HEK293T (cell line): Measurements from ENCODE around the gene IL11.

Source experiments
- HDGF ChIP-seq: fragments of 450-650 bp; IDR thresholded peaks from 2 replicates; pipeline ENCODE4 v1.6.1; 2017; ENCODE audit warnings: antibody characterized with exemption, borderline replicate concordance
- ZNF384 ChIP-seq: fragments of 450-650 bp; IDR thresholded peaks from 2 replicates; pipeline ENCODE4 v1.6.1; 2016

- TF ChIP-seq ZNF384 (no peak), HDGF (no peak)
Measured at GRCh38 chr19:55385724-55386492, 15.6 kb upstream of the IL11 start, which contains the start of gene RPL28.
